ENCODE data around the gene PIEZO2. TPM values are rescaled to one million over a fixed set of nuclear protein-coding genes. Genes with fewer than 3 reads are reported as not detected.
"Not testable (repeated sequence)": the region's sequence is repeated elsewhere in the genome, so short reads cannot be mapped to it uniquely, and the experiment has no call there.

Gene PIEZO2
- total RNA-seq, 1 experiment from 2014 or later: 0.82 TPM

GRCh38 chr18:10933648-10934047 is 215.7 kb downstream of the PIEZO2 start:
- not testable (repeated sequence) for DNase-seq (ENCODE audit: low read depth)

GRCh38 chr18:10930076-10930475 is 219.3 kb downstream of the PIEZO2 start:
- DNase-seq (ENCODE audit: low read depth): no peak

GRCh38 chr18:10928772-10929373 is 220.5 kb downstream of the PIEZO2 start:
- DNase-seq (ENCODE audit: low read depth): peak; percentile 35

GRCh38 chr18:10928011-10928771 is 221.2 kb downstream of the PIEZO2 start:
- DNase-seq (ENCODE audit: low read depth): no peak

- DNase-seq (ENCODE audit: low read depth): peak; percentile 51
These were observed 221.9 kb downstream of the PIEZO2 start for GRCh38 chr18:10927286-10927992.

- peak; percentile 81 for DNase-seq (ENCODE audit: low read depth)
These were observed 222.7 kb downstream of the PIEZO2 start for GRCh38 chr18:10926621-10927161.

- no peak for DNase-seq (ENCODE audit: low read depth)
These were observed 225.1 kb downstream of the PIEZO2 start for GRCh38 chr18:10924290-10924689.

- no peak for DNase-seq (ENCODE audit: low read depth)
These were observed 225.8 kb downstream of the PIEZO2 start for GRCh38 chr18:10923551-10924070.

GRCh38 chr18:10923141-10923540 is 226.2 kb downstream of the PIEZO2 start:
- DNase-seq (ENCODE audit: low read depth): no peak

- DNase-seq (ENCODE audit: low read depth): not testable (repeated sequence)
These were observed 226.7 kb downstream of the PIEZO2 start for GRCh38 chr18:10922712-10923111.

GRCh38 chr18:10920309-10920708 is 229.1 kb downstream of the PIEZO2 start:
- DNase-seq (ENCODE audit: low read depth): not testable (repeated sequence)

GRCh38 chr18:10919851-10920250 is 229.5 kb downstream of the PIEZO2 start:
- DNase-seq (ENCODE audit: low read depth): no peak

GRCh38 chr18:10916865-10917264 is 232.5 kb downstream of the PIEZO2 start:
- no peak for DNase-seq (ENCODE audit: low read depth)

- DNase-seq (ENCODE audit: low read depth): no peak
These were observed 233.0 kb downstream of the PIEZO2 start for GRCh38 chr18:10916387-10916786.

- DNase-seq (ENCODE audit: low read depth): not testable (repeated sequence)
These were observed 233.6 kb downstream of the PIEZO2 start for GRCh38 chr18:10915748-10916147.

- DNase-seq (ENCODE audit: low read depth): not testable (repeated sequence)
These were observed 234.8 kb downstream of the PIEZO2 start for GRCh38 chr18:10914610-10915009.

GRCh38 chr18:10913919-10914318 is 235.4 kb downstream of the PIEZO2 start:
- no peak for DNase-seq (ENCODE audit: low read depth)

GRCh38 chr18:10912790-10913545 is 236.4 kb downstream of the PIEZO2 start:
- DNase-seq (ENCODE audit: low read depth): peak; percentile 51

- DNase-seq (ENCODE audit: low read depth): no peak
These were observed 239.6 kb downstream of the PIEZO2 start for GRCh38 chr18:10909724-10910123.

GRCh38 chr18:10908760-10909159 is 240.6 kb downstream of the PIEZO2 start:
- no peak for DNase-seq (ENCODE audit: low read depth)

- no peak for DNase-seq (ENCODE audit: low read depth)
These were observed 241.6 kb downstream of the PIEZO2 start for GRCh38 chr18:10907749-10908148.

All from HT1080 (cell line).